ENCODE measurements around the gene PRCC. TPM values are rescaled to one million over a fixed set of nuclear protein-coding genes. Genes with fewer than 3 reads are reported as not detected.

PRCC gene
- total RNA-seq, 1 donor from 2014 or later = 93.2 TPM

DNA sequence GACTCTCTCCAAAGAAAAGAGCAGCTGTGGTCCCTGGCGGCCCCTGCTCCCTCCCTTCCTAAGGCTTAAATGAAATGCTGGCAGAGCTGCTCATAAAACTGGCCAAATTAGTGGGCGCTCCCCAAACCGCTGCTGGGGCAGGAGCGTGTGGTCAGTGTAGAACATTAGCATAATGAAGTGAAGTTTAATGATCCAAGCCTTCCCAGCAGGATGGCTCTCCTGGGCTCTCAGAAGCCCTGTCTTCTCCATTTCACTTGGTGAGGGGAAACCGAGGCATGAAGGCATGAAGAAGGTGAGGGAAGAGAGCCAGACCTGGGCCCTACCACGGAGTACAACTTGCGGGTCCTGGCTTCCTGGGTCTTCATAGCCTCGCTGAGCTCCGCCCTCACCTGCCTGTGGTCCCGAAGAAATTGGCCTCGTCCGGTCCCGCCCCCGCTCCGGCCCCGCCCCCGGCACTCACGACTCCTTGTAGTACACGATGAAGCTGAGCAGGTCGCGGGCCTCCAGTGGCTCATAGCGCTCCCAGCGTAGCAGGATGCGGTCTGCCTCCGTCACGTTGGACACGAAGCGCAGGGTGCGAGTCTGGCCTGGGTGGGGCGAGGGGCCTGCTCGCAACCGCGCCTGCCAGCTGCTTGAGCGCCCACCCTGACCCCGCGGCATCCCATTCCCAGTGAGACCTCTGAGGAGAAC is 81.3 kb downstream of the PRCC start:
- Mint-ChIP-seq H3K27me3 (peaks cover 91% of the 10 kb centered on the region), H3K36me3 (ENCODE audit: insufficient read depth) (no peaks in the 10 kb centered on the region), H3K9me3 (ENCODE audit: low read depth) (no peaks in the 10 kb centered on the region), H3K4me1 (ENCODE audit: low read depth) (peaks cover 5% of the 10 kb centered on the region), H3K27ac (no peak overlapping the region), H3K4me3 (ENCODE audit: low read depth) (peak overlapping the region; percentile 37)
- DNase-seq (ENCODE audit: low spot score, unreplicated experiment) = no peak
- TF ChIP-seq, protein P1, sequence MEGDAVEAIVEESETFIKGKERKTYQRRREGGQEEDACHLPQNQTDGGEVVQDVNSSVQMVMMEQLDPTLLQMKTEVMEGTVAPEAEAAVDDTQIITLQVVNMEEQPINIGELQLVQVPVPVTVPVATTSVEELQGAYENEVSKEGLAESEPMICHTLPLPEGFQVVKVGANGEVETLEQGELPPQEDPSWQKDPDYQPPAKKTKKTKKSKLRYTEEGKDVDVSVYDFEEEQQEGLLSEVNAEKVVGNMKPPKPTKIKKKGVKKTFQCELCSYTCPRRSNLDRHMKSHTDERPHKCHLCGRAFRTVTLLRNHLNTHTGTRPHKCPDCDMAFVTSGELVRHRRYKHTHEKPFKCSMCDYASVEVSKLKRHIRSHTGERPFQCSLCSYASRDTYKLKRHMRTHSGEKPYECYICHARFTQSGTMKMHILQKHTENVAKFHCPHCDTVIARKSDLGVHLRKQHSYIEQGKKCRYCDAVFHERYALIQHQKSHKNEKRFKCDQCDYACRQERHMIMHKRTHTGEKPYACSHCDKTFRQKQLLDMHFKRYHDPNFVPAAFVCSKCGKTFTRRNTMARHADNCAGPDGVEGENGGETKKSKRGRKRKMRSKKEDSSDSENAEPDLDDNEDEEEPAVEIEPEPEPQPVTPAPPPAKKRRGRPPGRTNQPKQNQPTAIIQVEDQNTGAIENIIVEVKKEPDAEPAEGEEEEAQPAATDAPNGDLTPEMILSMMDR (IDR thresholded peaks at IDR 0.05; ENCODE audit: unreplicated experiment) = no peak

DNA sequence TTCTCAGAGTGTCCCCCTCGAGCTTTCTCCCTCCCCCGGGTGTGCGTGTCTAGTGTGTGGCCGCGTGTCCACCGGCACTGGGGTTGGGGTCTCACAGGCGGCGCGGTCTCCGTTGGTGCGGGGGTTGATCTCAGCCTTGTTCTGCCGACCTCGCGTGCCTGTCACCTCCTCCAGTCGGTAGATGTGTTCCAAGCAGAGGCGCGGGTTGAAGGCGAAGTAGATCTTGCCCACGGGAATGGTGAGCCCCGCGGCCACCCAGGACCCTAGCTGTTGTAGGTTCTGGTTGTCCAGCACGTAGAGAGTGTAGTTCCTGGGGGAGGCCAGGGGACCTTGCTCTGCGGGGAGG is 81.8 kb downstream of the PRCC start:
- TF ChIP-seq, protein P1 (IDR thresholded peaks at IDR 0.05; ENCODE audit: unreplicated experiment) = no peak
- H3K9me3 Mint-ChIP-seq (ENCODE audit: low read depth) = no peaks in the 10 kb centered on the region

More for the DNA sequence above, 81.8 kb downstream of the PRCC start:
- H3K4me1 Mint-ChIP-seq (ENCODE audit: low read depth) = peaks cover 5% of the 10 kb centered on the region
- no peak overlapping the region for H3K27ac Mint-ChIP-seq
- no peaks in the 10 kb centered on the region for H3K36me3 Mint-ChIP-seq (ENCODE audit: insufficient read depth)
- no peak for DNase-seq (ENCODE audit: low spot score, unreplicated experiment)
- peaks cover 90% of the 10 kb centered on the region for H3K27me3 Mint-ChIP-seq
- H3K4me3 Mint-ChIP-seq (ENCODE audit: low read depth) = no peak overlapping the region

Other genes starting within 250 kb of the PRCC start
- gene IQGAP3, start 195.0 kb upstream of the PRCC start, total RNA-seq = 29.6 and 32.4 TPM in 2 replicates
- gene TTC24, start 187.8 kb upstream of the PRCC start, total RNA-seq = not detected in 2 replicates
- gene NAXE, start 175.8 kb upstream of the PRCC start, total RNA-seq = 108 and 115 TPM in 2 replicates
- 26.2 and 27.0 TPM in 2 replicates for gene GPATCH4, start 166.1 kb upstream of the PRCC start, total RNA-seq
- 0.38 and 0.93 TPM in 2 replicates for gene HAPLN2, start 148.1 kb upstream of the PRCC start, total RNA-seq
- not detected in 2 replicates for gene BCAN, start 125.4 kb upstream of the PRCC start, total RNA-seq
- 33.9 and 39.2 TPM in 2 replicates for gene NES, start 90.1 kb upstream of the PRCC start, total RNA-seq
- gene CRABP2, start 62.0 kb upstream of the PRCC start, total RNA-seq = 70.4 and 125 TPM in 2 replicates
- 40.0 and 42.4 TPM in 2 replicates for gene METTL25B, start 39.1 kb upstream of the PRCC start, total RNA-seq
- 36.9 and 38.9 TPM in 2 replicates for gene ISG20L2, start 38.8 kb upstream of the PRCC start, total RNA-seq
- gene MRPL24, start 26.4 kb upstream of the PRCC start, total RNA-seq = 35.9 and 43.2 TPM in 2 replicates
- 280 and 288 TPM in 2 replicates for gene HDGF, start 15.9 kb upstream of the PRCC start, total RNA-seq
- gene SH2D2A, start 49.3 kb downstream of the PRCC start, total RNA-seq = not detected in 2 replicates
- not detected in 2 replicates for gene INSRR, start 91.6 kb downstream of the PRCC start, total RNA-seq
- gene NTRK1, start 93.3 kb downstream of the PRCC start, total RNA-seq = 0.36 TPM in 1 of 2 replicates, not detected in the other
- gene PEAR1, start 126.2 kb downstream of the PRCC start, total RNA-seq = 0.20 TPM in 1 of 2 replicates, not detected in the other
- gene LRRC71, start 153.1 kb downstream of the PRCC start, total RNA-seq = not detected in 2 replicates